Testis (tissue), 3 donors: ENCODE data around the gene KCNH4. TPM values are rescaled to one million over a fixed set of nuclear protein-coding genes. Genes with fewer than 3 reads are reported as not detected.

ENCODE experiments used
- DNase-seq: peaks from one replicate; pipeline ENCODE4 v3.0.0-alpha.2; 2019
- H3K27ac ChIP-seq, 2 donors: fragments of 200-600 bp; sonication (generic); one replicate each; pipeline ENCODE4 v1.5.1; 2019
- H3K27me3 ChIP-seq: fragments of 200-600 bp; sonication (generic); one replicate; pipeline ENCODE4 v1.5.1; 2019
- H3K36me3 ChIP-seq: fragments of 200-600 bp; sonication (generic); one replicate; pipeline ENCODE4 v1.5.1; 2017; ENCODE audit warnings: low read depth; ENCODE audit errors: missing control alignments
- H3K4me1 ChIP-seq: fragments of 200-600 bp; sonication (generic); one replicate; pipeline ENCODE4 v1.5.1; 2019
- H3K4me3 ChIP-seq, 2 donors: fragments of 200-600 bp; sonication (generic); one replicate each; pipeline ENCODE4 v1.5.1; 2017 to 2019
- H3K9me3 ChIP-seq: fragments of 200-600 bp; sonication (generic); one replicate; pipeline ENCODE4 v1.5.1; 2017
- POLR2A ChIP-seq: fragments of 450-650 bp; IDR thresholded peaks from one replicate; pipeline ENCODE4 v1.6.1; 2017; ENCODE audit warnings: antibody characterized with exemption, mild to moderate bottlenecking, moderate library complexity
- WGBS, 2 donors: methylation state at CpG; one replicate each; pipeline ENCODE4 v1.1.5; 2018; 5-methylcytosine and 5-hydroxymethylcytosine counted together
- intact Hi-C: fragments of 100-400 bp; cut with DNase I; formaldehyde crosslinking; loops from one replicate; pipeline ENCODE4 v1.15.1; 2023; ENCODE audit warnings: low total_unique reads
- polyA plus RNA-seq: library from polyadenylated mRNA; stranded (reverse); fragments of 350-450 nt; fragmentation: Illumina TruSeq; extraction: RNeasy Lipid Tissue Mini Kit (QIAGEN cat#74804); gene quantifications from one replicate; pipeline ENCODE4 v1.2.3, GENCODE V29; 2014; ENCODE audit warnings: low read depth, low replicate concordance; ENCODE audit not compliant: insufficient read depth
- total RNA-seq, 2 donors: library from RNA; depleted of rRNA; stranded (reverse); fragments of >200 nt; gene quantifications; one replicate each; pipeline ENCODE4 v1.2.3, GENCODE V29; 2016
- TF ChIP-seq, protein P1 (sequence below), 3 experiments: fragments of 450-650 bp in 2 of 3; fragments of 200-600 bp in 1 of 3; sonication (generic) in 1 of 3; IDR thresholded peaks; one replicate each; pipeline ENCODE4 v1.5.1; 2016 to 2019; ENCODE audit warnings: antibody characterized with exemption in 3 of 3, mild to moderate bottlenecking in 2 of 3, moderate library complexity in 1 of 3

Gene KCNH4
- total and polyA plus RNA-seq, 3 donors from 2014 or later = 0.24 to 0.56 (median 0.42) TPM

DNA sequence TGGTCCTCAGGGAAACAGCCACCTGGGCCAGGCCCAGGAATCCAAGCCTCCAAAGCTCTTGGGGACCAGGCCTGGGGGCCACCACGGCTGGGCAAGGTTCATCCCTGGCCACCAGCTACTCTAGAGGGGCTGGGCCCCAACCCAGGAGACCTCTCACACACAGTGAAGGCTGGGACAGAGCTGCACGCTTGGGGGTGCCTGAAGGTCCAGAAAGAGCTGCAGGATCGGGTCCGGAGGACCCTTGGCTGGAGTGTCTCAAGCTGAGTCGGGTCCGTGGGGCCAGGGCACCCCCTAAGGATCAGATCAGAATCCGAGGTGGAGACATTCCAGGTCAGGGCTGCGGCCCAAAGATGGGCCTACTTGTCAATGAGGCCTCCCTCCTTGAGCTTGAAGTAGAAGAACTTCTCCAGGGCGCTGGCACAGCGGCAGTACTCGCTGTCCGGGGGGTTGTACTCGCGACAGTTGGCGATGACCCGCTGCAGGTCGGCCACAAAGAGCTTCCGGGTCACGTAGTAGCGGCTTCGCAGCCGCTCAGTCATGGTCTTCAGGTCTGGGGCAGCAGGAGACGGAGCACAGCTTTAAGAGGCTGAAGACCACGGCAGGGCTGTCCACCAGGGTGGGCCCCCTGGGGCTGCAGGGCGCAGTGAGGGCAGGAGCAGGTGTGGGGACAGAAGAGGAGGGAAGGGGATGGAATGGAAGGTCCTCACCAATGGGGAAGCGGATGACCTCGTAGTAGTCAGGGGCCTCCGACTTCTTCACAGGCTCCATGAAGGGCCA lies 67.5 kb downstream of the KCNH4 start:
- DNase-seq = no peak
- intact Hi-C loops = loop anchor here (5.0 kb wide), 1 partner anchor 146 kb away; the partner anchor contains the start of gene CNP
- Histone ChIP-seq H3K9me3 (no peaks in the 10 kb centered on the region), H3K27me3 (no peaks in the 10 kb centered on the region), H3K36me3 (no peaks in the 10 kb centered on the region), H3K4me1 (peaks cover 25% of the 10 kb centered on the region), H3K4me3 (no peak overlapping the region), H3K27ac (peak overlapping the region; percentile 92 to 93)
- TF ChIP-seq, protein P1, sequence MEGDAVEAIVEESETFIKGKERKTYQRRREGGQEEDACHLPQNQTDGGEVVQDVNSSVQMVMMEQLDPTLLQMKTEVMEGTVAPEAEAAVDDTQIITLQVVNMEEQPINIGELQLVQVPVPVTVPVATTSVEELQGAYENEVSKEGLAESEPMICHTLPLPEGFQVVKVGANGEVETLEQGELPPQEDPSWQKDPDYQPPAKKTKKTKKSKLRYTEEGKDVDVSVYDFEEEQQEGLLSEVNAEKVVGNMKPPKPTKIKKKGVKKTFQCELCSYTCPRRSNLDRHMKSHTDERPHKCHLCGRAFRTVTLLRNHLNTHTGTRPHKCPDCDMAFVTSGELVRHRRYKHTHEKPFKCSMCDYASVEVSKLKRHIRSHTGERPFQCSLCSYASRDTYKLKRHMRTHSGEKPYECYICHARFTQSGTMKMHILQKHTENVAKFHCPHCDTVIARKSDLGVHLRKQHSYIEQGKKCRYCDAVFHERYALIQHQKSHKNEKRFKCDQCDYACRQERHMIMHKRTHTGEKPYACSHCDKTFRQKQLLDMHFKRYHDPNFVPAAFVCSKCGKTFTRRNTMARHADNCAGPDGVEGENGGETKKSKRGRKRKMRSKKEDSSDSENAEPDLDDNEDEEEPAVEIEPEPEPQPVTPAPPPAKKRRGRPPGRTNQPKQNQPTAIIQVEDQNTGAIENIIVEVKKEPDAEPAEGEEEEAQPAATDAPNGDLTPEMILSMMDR (IDR thresholded peaks at IDR 0.05) = no peak
- no peak for TF ChIP-seq POLR2A
- 76 to 86% methylated on average over 12 to 28 of the region's 28 CpGs for WGBS, 2 donors

DNA sequence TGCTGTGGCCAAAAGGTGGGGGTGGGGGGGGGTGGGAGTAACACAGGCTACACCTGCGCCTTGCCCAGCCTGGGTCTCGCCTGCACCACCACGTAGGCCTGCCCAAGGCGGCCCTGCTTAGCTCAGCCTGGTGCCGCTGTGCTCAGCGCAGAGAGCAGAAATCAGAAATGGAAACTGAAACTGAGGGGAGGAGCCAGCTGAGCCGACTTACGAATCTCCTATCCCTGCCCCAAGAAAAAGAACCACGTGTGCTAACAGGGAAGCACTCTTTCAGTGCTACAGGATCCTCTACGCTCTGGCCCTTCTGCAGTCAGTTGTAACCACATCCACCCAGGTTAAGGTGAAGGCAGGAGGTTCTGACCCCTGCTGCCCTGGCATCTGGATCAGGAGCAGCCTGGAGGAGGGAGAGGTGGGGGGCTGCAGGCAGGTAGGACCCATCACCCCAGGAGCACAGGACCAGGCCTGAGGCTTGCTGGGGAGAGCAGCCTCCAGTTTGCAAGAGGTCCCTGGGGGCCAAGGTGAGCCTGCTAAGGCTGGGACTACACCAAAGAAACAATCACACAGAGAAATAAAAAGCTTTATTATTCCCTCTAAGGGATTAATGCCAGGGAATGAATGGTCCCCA lies 68.3 kb downstream of the KCNH4 start, which contains the start of gene DHX58:
TSS of gene DHX58 (minus strand) at position 163 of the 625 bp plus-strand sequence. CDS start 822 bp downstream, outside the sequence.
- no peaks in the 10 kb centered on the region for H3K9me3 ChIP-seq
- intact Hi-C loops = loop anchor here (5.0 kb wide), 1 partner anchor 145 kb away; the partner anchor contains the start of gene CNP
- whole genome bisulfite sequencing, 2 donors = 31% methylated on average over 10 of the region's 10 CpGs; no CpG with 5 or more reads in 1 of the 2 donors
- peak within 1 kb of the TSS; percentile 92 to 93 for H3K27ac ChIP-seq
- H3K4me3 ChIP-seq = peak within 1 kb of the TSS; percentile 42 to 68
- DNase-seq = peak; percentile 90
- H3K36me3 ChIP-seq = no peaks in the 10 kb centered on the region
- no peaks in the 10 kb centered on the region for H3K27me3 ChIP-seq
- H3K4me1 ChIP-seq = peaks cover 31% of the 10 kb centered on the region
- TF ChIP-seq, protein P1 (IDR thresholded peaks at IDR 0.05) = no peak
- TF ChIP-seq POLR2A = no peak

DNA sequence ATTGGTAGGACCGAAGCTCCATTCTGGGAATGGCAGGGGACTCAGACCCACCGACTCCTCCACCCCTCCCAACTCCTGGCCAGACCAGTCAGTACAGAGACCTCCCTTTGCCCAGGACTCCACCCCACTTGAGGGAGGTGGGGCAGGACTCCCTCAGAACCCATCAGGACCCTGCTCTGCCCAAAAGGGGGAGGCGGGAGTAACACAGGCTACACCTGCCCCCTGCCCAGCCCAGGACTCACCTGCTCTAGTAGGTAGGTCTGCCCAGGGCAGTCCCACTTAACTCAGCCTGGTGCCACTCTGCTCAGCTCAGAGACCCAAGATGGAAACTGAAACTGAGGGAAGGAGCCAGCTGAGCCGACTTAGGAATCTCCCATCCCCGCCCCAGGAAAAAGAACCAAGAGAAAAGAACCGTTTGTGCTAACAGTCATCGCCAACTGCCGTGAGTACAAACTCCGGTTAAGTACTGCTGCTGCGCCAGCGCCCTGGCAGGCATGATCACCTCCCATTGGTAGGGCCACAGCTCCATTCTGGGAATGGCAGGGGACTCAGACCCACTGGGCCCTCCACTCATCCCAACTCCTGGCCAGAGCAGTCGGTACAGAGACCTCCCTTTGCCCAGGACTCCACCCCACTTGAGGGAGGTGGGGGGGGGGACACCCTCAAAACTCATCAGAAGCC lies 68.9 kb downstream of the KCNH4 start:
- TF ChIP-seq POLR2A = no peak
- TF ChIP-seq, protein P1 (IDR thresholded peaks at IDR 0.05) = no peak
- H3K27ac ChIP-seq = peak overlapping the region; percentile 92 to 93
- H3K9me3 ChIP-seq = no peaks in the 10 kb centered on the region
- H3K27me3 ChIP-seq = no peaks in the 10 kb centered on the region
- DNase-seq = peak; percentile 46
- H3K4me3 ChIP-seq = peak overlapping the region; percentile 42 to 68
- 23 to 39% methylated on average over 10 to 12 of the region's 12 CpGs for WGBS, 2 donors
- H3K4me1 ChIP-seq = peaks cover 31% of the 10 kb centered on the region
- no peaks in the 10 kb centered on the region for H3K36me3 ChIP-seq
- intact Hi-C loops = loop anchor here (5.0 kb wide), 1 partner anchor 145 kb away; the partner anchor contains the start of gene CNP

DNA sequence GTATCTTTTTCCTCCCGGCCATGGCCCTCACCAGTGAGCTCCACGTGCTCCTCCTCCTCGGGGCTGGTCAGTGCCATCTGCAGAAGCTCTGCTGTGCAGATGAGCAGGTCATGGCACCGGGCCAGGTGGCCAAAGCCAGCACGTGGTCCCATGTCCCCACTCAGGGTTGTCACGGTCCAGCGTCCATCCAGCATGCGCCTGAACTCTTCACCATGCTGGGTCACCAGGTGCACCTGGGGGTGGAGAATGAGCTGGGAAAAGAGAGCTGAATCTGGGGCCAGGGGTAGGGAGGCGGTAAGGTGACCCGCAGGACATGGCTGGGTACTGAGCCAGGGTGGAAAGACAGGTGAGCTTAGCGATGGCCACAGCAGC lies 69.7 kb downstream of the KCNH4 start:
- 71 to 76% methylated on average over 9 to 11 of the region's 11 CpGs for WGBS, 2 donors
- peaks cover 31% of the 10 kb centered on the region for H3K4me1 ChIP-seq
- no peak for TF ChIP-seq POLR2A
- TF ChIP-seq, protein P1 (IDR thresholded peaks at IDR 0.05) = no peak
- no peaks in the 10 kb centered on the region for H3K36me3 ChIP-seq
- H3K27me3 ChIP-seq = no peaks in the 10 kb centered on the region
- intact Hi-C loops = loop anchor here (5.0 kb wide), 1 partner anchor 144 kb away; the partner anchor contains the start of gene CNP
- no peaks in the 10 kb centered on the region for H3K9me3 ChIP-seq
- peak overlapping the region; percentile 92 to 93 for H3K27ac ChIP-seq
- no peak overlapping the region for H3K4me3 ChIP-seq
- no peak for DNase-seq
